Activated naive CD8-positive, alpha-beta T cell treated with anti-CD3 and anti-CD28 coated beads, Interleukin-2, amount 50 U/mL, for 16 hours (primary cell): Measurements from ENCODE around the gene PRAC1.

Source experiments
- DNase-seq: peaks from one replicate; pipeline ENCODE4 v3.0.0-alpha.2; 2020; ENCODE audit warnings: low read depth, low spot score

The PRAC1 gene

DNA sequence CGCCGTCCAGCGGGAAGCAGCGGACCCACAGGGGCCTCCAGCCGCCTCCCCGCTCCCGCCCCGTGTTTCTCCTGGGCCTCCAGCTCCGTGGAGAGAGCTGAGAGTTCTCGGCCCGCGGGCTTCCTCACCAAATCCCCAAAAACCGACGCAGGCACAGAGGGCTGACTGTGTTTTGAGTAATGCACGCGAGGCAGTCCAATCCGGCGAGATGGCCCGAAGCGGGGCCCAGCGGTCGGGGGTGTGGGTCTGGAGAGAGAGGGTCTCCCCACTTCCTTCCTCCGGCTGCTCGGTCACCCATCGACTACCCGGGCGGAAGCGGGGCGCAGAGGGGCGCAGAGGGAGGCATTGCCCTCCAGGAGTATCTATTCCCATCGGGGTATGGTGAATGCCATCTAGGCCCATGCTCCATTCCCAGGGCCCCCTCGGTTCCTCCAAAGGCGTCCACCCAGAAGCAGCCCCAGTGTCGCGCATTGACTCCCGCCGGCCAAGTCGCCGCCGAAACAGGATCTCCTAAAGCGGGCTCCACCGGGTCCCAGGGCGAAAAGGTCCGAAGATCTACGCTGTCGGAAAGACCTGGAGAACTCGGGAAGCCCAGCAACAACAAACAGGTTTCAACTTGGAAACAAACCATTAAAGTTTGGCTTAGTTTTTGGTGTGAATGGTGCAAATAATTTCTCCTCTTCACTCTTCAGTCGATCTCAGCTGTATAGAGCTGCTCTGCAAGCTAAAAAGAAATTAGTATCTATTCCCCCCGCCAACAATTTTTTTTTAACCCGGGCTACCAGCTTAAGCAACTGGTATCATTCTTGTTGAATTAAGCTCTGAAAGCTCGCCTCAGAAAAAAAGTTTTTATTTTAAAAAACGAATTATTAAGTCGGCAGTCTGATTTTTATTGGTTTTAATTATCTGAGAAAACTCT lies 25.4 kb upstream of the PRAC1 start:
- no peak for DNase-seq

GRCh38 chr17:48746916-48747444 lies 24.7 kb upstream of the PRAC1 start:
- no peak for DNase-seq

- no peak for DNase-seq
These were observed 23.3 kb upstream of the PRAC1 start for GRCh38 chr17:48745381-48746275.

DNA sequence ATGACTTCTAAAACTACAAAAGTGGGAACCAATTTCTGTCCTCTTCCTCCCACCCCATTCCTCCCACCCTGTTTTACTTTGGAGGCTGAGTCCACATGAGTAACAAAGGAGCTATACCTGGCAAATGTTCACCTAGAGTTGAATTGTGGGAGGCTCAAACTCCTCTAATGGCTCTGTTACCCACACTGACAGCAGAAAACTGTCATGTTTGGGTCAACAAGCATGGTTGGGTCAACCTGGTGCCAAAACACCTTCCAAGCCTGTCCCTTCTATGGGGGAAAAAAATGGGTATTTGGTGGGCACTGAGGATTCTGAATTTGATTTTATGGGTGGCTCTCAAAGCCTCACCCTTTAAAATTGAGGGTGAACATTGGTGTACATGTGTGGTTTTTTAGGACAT lies 18.2 kb upstream of the PRAC1 start:
- DNase-seq: no peak

DNA sequence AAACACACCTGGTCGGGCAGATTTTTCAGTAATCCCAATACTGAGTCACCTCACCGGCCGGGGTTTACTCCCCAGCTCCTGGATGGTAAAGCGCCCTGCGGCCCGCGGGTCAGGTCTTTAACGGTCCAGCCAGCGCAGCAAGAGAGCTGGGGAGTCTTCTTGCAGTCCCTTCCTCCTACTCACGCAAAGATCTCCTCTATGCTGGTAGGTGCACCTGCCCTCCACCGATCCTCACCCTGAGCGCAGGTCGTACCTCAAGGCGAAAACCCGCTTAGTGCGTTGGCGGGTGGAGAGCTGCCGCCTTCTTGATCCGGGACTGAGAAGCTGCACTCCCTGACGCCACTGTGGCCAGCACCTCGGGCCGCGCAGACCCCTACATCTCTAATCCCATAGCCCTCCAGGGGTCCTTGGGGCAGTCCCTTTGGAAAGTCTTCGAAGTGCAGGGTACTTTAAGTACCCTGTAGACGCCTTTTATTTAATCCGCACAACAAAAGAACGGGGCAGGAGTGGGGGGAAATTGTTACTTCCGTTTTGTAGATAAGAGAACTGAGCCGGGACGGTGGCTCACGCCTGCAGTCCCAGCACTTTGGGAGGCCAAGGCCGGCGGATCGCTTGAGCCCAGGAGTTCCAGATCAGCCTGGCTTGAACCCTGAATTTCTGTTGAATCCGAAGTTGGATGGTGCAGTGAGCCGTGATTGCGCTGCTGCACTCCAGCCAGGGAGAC lies 16.6 kb upstream of the PRAC1 start:
- DNase-seq: no peak

DNA sequence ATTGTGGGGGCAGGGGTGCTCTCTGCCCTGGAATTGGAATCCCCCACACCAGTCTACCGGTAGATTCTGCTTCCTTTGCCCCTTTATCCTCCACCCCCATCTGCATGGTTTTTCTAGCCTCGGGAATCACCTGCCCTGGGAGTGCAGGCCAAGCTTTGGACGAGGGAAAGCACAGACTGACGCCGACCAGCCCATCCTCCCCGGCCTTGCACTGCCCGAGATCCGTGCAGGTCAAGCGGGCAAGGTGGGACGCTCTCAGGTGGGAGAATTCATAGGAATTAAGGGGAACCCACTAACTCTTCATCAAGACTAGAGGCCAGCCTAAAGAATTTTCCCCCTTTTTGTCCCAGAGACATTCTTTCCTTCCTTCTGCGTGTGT lies 16.1 kb upstream of the PRAC1 start:
- DNase-seq: no peak

- no peak for DNase-seq
These were observed 15.2 kb upstream of the PRAC1 start for GRCh38 chr17:48737330-48738043.

DNA sequence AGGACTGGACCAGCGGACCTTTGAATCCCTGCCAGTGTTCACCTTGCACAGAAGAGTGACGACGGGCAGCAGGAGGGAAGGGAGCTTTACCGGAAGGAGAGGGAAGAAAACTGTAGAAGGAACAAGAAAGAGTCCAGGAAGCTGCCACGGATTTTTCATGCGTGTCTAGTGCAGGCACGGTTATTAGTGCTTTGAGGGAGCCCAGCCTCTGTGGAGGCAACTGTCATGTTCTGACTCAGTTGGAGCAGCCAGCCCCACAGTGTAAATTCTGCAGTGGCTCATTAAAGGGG lies 12.7 kb upstream of the PRAC1 start:
- no peak for DNase-seq

DNA sequence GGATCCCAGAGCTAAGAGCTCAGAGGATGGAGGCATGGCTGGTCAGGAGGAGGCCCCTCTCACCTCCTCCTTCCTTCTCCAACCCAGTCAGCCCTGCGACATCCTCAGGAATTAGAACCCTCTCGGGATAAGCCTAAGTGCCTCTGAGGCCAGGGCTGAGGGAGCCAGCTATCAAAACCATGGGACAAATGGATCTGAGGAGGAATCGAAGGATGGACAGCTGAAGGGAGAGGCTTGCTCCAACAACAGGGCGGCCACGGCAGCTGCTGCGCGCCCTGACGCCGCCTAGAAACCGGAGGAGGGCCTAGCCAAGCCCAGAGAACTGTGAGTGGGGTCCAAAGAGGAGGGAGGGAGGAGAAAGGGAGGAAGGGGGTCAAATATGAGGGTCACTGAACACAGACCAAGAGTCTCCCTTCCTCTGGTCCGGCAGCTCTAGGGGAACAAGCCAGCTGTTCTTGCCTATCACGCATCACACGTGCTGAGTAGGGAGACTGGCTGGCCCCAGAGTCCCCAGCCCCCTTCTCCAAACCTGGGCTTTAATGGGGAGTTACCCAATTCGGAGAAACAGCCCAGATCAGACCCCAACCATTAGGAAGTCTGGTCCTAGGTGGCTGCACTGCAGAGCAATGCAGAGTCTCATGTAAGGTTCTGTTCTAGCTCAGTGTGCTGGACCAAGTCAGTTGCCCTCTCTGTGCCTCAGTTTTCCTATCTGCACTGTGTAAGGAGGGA lies 12.2 kb upstream of the PRAC1 start:
- DNase-seq: no peak

GRCh38 chr17:48733632-48734328 lies 11.5 kb upstream of the PRAC1 start:
- DNase-seq: no peak

GRCh38 chr17:48732688-48733629 lies 10.6 kb upstream of the PRAC1 start:
- DNase-seq: no peak

GRCh38 chr17:48731355-48731754 lies 9.0 kb upstream of the PRAC1 start:
- DNase-seq: no peak

DNA sequence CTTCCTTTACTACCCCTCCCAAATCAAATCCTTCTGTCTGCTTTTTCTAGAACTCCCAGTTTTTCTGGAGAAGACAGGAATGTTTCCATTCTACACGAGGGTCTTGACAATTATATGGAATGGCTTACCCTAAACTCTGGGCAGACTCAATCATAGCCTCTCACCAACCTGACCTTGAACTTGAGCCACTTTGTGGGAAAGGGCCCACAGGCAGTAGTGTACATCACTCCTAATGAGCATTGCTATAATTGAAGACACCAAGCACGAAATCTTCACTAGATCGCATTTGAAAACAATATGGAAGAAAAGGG lies 7.9 kb upstream of the PRAC1 start:
- no peak for DNase-seq

DNA sequence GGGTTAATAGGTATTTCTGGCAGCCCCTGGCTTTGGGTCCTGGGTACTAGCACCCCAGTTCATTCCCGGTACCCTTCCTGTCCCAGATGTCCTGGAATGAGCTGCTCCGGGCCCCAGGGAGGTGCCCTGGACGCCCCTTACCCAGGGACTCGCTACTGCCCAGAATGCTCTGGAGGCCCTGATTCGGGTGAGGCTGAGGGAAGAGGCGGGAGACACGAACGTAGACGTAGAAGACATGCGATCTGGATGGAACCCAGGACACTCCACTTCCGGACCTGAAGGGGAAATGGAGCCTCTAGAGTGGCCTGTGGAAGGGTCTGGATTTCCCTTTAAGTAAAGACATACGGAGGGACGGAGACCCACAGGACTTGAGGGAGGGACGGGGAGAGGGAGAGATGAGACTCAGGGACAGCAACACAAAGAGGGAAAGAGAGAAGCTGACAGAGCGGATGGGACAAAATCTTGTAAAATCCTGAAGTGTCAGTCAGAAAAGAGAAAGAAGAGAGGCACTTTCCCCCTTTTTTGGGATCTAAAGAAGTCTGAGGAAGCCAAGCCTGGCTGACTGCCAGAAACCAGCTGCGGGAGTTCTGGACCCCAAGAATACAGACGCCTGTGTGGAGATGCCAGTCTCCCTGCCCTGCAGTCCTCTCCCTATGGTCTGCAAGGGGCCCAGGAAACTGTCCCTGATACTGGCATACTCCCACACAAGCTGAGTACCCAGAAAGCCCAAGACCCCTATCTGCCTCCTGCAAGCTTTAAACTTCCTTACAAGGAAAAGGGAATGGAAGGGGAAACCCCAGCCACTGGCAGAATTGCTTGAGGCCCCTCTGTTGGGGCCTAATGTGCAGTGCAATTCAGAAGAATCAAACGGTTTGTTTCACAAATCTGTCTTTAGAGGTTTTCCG lies 7.3 kb upstream of the PRAC1 start:
- no peak for DNase-seq

DNA sequence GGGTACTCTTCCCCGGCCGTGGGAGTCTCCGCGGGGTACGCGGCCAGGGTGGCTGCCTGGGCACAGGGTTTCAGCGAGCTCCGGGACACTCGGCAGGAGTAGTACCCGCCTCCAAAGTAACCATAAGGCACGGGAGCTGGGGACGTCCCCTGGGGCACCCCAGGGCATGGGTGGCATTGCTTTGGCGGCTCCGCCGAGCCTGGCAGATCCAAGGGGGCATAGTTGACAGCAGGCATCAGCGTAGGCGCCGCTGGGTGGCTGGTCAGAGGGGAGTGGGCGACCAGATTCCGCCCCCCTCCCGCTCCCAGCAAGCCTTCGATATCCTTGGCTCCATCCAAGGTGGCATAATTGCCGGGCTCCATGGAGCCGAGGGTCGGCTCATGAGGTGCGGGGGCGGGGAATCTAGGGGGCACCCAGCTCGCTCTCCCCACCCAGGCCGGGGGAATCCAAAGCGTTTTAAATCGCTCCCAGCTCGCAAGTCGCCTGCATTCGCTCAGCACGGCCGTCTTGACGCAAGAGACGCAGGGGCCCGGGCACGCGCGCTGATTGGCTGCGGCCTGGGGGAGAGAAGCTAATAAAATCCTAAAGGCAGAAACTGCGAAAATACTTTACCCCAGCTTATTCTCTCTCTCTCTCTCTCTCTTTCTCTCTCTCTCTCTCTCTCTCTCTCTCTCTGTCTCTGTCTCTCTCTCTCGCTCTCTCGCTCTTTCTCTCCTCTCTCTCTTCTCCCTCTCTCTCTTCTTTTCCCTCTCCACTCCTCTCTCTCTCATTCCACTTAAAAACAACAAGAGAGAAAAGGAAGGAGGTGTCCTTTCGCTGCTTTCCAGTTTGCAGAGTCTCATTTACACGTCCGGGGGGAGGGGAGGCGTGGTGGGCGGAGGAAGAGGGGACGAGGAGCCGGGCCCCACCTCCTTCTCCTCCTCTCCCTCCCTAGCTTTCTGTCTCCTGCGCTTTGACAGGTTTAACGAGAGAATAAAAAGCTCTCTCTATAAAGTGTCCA lies 6.2 kb upstream of the PRAC1 start, which contains the start of gene HOXB13:
Gene HOXB13, minus strand, starts transcription at position 519 of the 1,000 bp plus-strand sequence. Its CDS starts 157 bp downstream, at position 362.
- no peak for DNase-seq

DNA sequence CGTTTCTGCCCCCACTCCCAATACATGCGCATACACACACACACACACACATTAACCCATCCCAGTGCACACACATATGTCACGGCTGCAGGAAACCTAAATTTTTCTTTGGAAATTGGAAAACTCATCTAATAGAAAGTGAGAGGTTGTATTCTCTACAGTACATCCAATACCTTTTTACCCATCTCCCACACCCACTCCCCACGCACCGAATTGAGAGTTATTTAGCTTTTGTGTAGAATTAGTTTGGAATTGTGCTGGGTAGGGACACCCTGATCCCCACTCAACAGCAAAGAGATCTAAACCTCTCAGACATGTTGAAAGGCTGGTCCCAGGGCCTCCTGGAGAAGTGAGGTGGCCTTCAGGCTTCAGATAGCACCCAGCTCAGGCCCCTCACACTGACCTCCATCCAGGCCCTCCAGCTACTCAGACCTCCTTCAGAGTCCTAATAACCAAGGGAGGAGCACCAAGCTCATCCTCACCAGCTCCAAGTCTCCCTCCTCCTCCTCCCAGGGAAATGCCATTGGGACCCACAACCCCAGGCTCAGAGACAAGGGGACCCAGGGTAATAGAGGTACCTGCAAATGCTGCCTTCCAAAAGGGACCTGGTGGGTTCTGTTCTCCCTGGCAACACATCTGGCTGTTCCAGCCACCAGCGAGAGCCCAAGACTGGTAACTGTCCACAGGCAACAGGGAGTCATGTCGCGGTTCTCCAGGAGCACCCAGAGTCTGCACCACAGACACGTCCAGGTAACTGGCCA lies 5.3 kb upstream of the PRAC1 start:
- DNase-seq: no peak
